GM19372 (cell line): ENCODE measurements around the gene SPOCK1.

Source experiments
- ATAC-seq: cut with Tn5 transposase; IDR thresholded peaks from one replicate; pipeline ENCODE4 v1.9.1; 2021; ENCODE audit warnings: mild to moderate bottlenecking, low read depth, moderate library complexity; ENCODE audit not compliant: unreplicated experiment

Gene SPOCK1

GRCh38 chr5:137497396-137498290, 1.5 kb downstream of the SPOCK1 start:
- no peak for ATAC-seq

GRCh38 chr5:137496919-137497318, 2.2 kb downstream of the SPOCK1 start:
- no peak for ATAC-seq

GRCh38 chr5:137492331-137492730, 6.8 kb downstream of the SPOCK1 start:
- ATAC-seq: no peak

GRCh38 chr5:137491121-137491520, 8.0 kb downstream of the SPOCK1 start:
- ATAC-seq: no peak

- ATAC-seq: no peak
Observed at GRCh38 chr5:137490591-137490990, 8.5 kb downstream of the SPOCK1 start.

GRCh38 chr5:137488974-137489373, 10.2 kb downstream of the SPOCK1 start:
- ATAC-seq: no peak

- no peak for ATAC-seq
Observed at GRCh38 chr5:137488516-137488915, 10.6 kb downstream of the SPOCK1 start.

- no peak for ATAC-seq
Observed at GRCh38 chr5:137487600-137487999, 11.5 kb downstream of the SPOCK1 start.

- ATAC-seq: no peak
Observed at GRCh38 chr5:137486707-137487106, 12.4 kb downstream of the SPOCK1 start.

GRCh38 chr5:137481596-137481995, 17.5 kb downstream of the SPOCK1 start:
- no peak for ATAC-seq

- no peak for ATAC-seq
Observed at GRCh38 chr5:137478043-137478442, 21.1 kb downstream of the SPOCK1 start.

GRCh38 chr5:137470921-137471220, 28.3 kb downstream of the SPOCK1 start:
- no peak for ATAC-seq

- ATAC-seq: no peak
Observed at GRCh38 chr5:137470111-137470920, 28.8 kb downstream of the SPOCK1 start.

- no peak for ATAC-seq
Observed at GRCh38 chr5:137466889-137467288, 32.2 kb downstream of the SPOCK1 start.

- ATAC-seq: no peak
Observed at GRCh38 chr5:137465930-137466329, 33.2 kb downstream of the SPOCK1 start.

GRCh38 chr5:137462816-137463520, 36.2 kb downstream of the SPOCK1 start:
- ATAC-seq: no peak

- no peak for ATAC-seq
Observed at GRCh38 chr5:137462265-137462590, 36.9 kb downstream of the SPOCK1 start.

GRCh38 chr5:137461391-137462264, 37.5 kb downstream of the SPOCK1 start:
- ATAC-seq: no peak

- no peak for ATAC-seq
Observed at GRCh38 chr5:137454671-137455070, 44.5 kb downstream of the SPOCK1 start.

GRCh38 chr5:137453483-137454080, 45.5 kb downstream of the SPOCK1 start:
- ATAC-seq: no peak
